ENCODE data around the gene DUOXA1. TPM values are rescaled to one million over a fixed set of nuclear protein-coding genes. Genes with fewer than 3 reads are reported as not detected.
A peak's percentile ranks its signal among the peaks of the same experiment; 100 is the strongest.

DUOXA1 gene
- total RNA-seq, 1 donor from 2014 or later: 0.21 TPM

DNA sequence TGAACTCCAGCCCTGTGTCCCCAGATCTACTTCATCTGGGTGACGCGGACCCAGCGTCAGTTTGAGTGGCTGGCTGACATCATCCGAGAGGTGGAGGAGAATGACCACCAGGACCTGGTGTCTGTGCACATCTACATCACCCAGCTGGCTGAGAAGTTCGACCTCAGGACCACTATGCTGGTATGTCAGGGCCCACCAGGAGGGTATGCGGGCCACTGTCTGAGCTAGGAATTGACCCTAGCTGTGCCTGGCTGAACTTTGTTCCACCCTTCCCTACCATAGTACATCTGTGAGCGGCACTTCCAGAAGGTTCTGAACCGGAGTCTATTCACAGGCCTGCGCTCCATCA is 33.8 kb upstream of the DUOXA1 start:
- no peak for DNase-seq (ENCODE audit: low spot score)
- Mint-ChIP-seq H3K27ac (no peak overlapping the region), H3K27me3 (ENCODE audit: low read depth) (no peaks in the 10 kb centered on the region), H3K4me3 (ENCODE audit: low read depth) (no peak overlapping the region), H3K4me1 (ENCODE audit: low read depth) (peaks cover 14% of the 10 kb centered on the region), H3K9me3 (no peaks in the 10 kb centered on the region), H3K36me3 (ENCODE audit: low read depth) (no peaks in the 10 kb centered on the region)
- intact Hi-C loops (cut with micrococcal nuclease): loop anchor here (1.0 kb wide), 1 partner anchor 239 kb away; a partner anchor contains a TSS

DNA sequence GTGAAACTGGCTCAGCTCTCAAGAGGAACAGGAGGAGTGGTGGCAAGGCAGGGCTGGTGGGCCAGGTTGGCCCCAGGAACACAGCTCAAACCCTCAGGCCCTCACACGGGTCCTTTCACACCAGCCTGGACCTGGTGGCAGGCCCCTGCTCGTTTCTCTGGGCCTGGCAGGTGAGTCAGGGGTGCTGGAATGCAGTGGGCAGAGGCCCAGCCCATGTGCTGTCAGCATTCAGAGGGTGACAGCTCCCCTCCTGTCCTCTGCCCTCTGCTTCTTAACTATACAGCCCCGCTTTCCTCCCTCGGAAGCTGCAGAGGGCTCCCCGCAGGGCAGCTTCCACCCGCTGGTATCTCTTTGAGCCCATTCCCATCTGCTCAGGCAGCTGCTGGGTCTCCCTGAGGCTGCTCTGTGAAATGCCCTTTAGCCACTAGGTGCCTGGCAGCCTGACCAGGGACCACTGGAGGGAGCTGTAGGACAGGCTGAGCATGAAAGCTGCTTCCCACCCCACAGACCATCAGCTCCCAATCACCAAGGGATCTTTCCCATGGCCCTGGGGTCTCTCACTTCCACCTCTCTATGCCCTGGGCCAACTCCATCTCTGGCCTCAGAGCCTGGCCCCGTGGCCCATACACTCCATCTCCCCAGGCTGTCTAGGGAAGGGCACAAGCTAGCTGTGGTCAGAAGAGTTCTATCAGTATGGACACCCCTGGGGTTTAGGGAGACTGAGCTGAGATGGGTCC is 33.3 kb upstream of the DUOXA1 start:
- H3K4me1 Mint-ChIP-seq (ENCODE audit: low read depth): peaks cover 17% of the 10 kb centered on the region
- peaks cover 3% of the 10 kb centered on the region for H3K36me3 Mint-ChIP-seq (ENCODE audit: low read depth)
- DNase-seq (ENCODE audit: low spot score): peak; percentile 42
- intact Hi-C loops (cut with micrococcal nuclease): loop anchor here (1.0 kb wide), 1 partner anchor 239 kb away; a partner anchor contains a TSS
- no peak overlapping the region for H3K4me3 Mint-ChIP-seq (ENCODE audit: low read depth)
- H3K27ac Mint-ChIP-seq: no peak overlapping the region
- H3K9me3 Mint-ChIP-seq: no peaks in the 10 kb centered on the region
- no peaks in the 10 kb centered on the region for H3K27me3 Mint-ChIP-seq (ENCODE audit: low read depth)

DNA sequence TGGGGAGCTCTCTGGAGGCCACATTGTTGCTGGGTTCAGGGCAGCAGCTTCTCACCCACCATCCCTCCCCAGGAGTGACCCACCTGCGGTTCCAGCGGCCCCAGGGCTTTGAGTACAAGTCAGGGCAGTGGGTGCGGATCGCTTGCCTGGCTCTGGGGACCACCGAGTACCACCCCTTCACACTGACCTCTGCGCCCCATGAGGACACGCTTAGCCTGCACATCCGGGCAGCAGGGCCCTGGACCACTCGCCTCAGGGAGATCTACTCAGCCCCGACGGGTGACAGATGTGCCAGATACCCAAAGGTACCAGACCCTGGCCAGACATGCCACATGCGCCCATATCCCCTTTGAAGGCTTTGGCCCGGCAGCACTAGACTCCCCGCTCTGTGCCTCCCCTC is 32.0 kb upstream of the DUOXA1 start:
- intact Hi-C loops (cut with micrococcal nuclease): no loop called here
- H3K9me3 Mint-ChIP-seq: no peaks in the 10 kb centered on the region
- H3K4me3 Mint-ChIP-seq (ENCODE audit: low read depth): no peak overlapping the region
- peaks cover 26% of the 10 kb centered on the region for H3K4me1 Mint-ChIP-seq (ENCODE audit: low read depth)
- H3K27ac Mint-ChIP-seq: no peak overlapping the region
- no peaks in the 10 kb centered on the region for H3K27me3 Mint-ChIP-seq (ENCODE audit: low read depth)
- peaks cover 3% of the 10 kb centered on the region for H3K36me3 Mint-ChIP-seq (ENCODE audit: low read depth)
- DNase-seq (ENCODE audit: low spot score): no peak

DNA sequence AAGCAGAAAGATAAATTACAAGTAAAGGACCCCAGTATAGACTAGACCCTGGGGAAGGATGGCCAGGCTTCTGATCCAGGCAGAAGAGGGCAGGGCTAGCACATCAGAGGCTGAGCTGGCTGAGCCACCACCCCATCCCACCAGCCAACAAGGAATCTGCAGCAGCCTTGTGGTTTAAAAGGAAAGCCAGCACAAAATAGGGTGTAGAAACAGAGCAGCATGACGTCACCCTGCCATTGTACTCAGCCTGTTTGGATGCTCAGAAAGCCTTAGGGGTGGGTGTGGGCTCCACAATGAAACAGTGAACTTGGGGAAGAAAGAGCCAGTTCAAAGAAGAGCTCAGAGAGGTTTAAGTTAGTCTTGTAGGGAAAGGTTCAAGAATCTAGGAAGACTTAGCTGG is 28.3 kb upstream of the DUOXA1 start:
- Mint-ChIP-seq H3K4me1 (ENCODE audit: low read depth) (peaks cover 16% of the 10 kb centered on the region), H3K4me3 (ENCODE audit: low read depth) (no peak overlapping the region), H3K9me3 (no peaks in the 10 kb centered on the region), H3K36me3 (ENCODE audit: low read depth) (peaks cover 3% of the 10 kb centered on the region), H3K27ac (peak overlapping the region; percentile 80), H3K27me3 (ENCODE audit: low read depth) (no peaks in the 10 kb centered on the region)
- intact Hi-C loops (cut with micrococcal nuclease): no loop called here
- DNase-seq (ENCODE audit: low spot score): peak; percentile 20

DNA sequence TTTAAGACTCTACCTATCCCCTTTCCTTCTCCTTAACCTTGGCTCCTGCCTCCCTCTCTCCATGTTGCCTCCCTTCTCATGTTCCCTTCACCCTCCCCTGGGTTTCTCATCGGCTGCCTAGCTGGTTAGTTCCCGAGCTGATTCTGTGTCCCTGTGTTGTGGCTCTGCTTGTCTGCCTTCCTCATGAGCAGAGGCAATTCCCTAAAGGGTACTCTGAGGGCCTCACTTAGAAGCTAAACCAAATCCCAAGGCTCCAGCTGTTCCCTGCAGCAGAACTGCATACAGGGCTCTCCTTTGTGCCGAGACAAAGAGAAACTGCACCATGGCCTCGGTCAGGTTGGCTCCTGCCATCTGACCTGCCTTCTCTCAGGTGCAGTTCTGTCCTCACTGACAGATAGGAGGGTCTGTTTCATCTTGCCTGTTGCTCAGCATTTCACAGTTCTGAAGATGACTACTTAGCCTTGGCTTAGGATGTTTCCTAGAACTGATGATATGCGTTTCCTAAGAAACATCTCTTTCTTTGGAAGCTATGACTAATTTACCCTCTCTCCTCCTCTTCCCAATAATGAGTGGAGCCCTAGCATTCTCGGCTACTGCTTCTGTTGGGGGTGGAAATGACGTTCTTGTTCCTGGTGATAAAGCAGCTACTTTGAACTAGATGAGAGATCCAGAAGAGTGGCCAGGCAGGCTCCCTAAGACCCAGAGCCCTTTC is 27.2 kb upstream of the DUOXA1 start:
- no peaks in the 10 kb centered on the region for H3K9me3 Mint-ChIP-seq
- no peaks in the 10 kb centered on the region for H3K27me3 Mint-ChIP-seq (ENCODE audit: low read depth)
- DNase-seq (ENCODE audit: low spot score): no peak
- no peak overlapping the region for H3K4me3 Mint-ChIP-seq (ENCODE audit: low read depth)
- H3K4me1 Mint-ChIP-seq (ENCODE audit: low read depth): peaks cover 13% of the 10 kb centered on the region
- intact Hi-C loops (cut with micrococcal nuclease): no loop called here
- peaks cover 7% of the 10 kb centered on the region for H3K36me3 Mint-ChIP-seq (ENCODE audit: low read depth)
- peak overlapping the region; percentile 67 for H3K27ac Mint-ChIP-seq

DNA sequence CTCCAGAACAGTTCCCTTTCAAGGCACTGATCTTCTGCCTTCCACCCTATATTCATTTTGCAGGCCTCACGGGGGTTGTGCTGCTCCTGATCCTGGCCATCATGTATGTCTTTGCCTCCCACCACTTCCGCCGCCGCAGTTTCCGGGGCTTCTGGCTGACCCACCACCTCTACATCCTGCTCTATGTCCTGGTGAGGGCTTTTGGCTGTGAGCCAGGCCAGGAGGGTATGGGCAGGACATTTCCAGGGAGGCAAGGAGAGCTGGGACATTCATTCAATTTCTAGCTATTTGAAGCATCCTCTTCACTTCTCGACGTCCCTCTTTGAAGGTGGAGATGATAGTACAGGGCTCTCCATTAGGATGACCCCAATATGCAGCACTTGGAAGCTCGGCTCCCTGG is 26.1 kb upstream of the DUOXA1 start:
- DNase-seq (ENCODE audit: low spot score): no peak
- no peak overlapping the region for H3K4me3 Mint-ChIP-seq (ENCODE audit: low read depth)
- H3K27ac Mint-ChIP-seq: no peak overlapping the region
- no peaks in the 10 kb centered on the region for H3K27me3 Mint-ChIP-seq (ENCODE audit: low read depth)
- peaks cover 13% of the 10 kb centered on the region for H3K4me1 Mint-ChIP-seq (ENCODE audit: low read depth)
- no peaks in the 10 kb centered on the region for H3K9me3 Mint-ChIP-seq
- intact Hi-C loops (cut with micrococcal nuclease): no loop called here
- peaks cover 7% of the 10 kb centered on the region for H3K36me3 Mint-ChIP-seq (ENCODE audit: low read depth)

DNA sequence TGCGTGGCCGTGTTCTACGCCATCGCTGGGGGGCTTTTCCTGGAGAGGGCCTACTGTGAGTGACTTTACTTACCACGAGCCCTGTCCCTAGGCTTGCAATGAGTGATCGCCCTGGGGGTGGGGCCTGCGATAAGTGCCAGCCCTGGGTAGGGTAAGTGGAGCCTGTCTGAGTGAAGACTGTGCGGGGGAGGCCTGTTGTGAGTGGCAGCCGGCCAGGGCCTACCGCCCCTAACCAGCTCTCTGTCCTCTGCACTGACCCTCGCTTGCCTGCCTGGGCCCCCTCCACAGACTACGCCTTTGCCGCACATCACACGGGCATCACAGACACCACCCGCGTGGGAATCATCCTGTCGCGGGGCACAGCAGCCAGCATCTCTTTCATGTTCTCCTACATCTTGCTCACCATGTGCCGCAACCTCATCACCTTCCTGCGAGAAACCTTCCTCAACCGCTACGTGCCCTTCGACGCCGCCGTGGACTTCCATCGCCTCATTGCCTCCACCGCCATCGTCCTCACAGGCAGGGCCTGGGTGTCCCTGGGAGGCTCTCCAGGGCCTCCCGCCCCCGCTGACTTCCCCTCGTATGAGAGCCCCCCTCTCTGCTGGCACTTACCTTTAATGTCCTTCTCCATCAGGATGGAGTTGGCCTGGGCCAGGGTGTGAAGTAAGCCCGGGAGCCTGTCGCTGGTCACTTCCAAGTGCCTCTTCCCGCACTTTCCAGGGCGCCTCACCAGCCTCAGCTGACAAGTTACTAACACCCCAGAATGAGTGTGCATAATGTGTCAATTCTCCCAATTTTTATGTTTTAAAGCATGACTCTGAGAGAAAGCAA is 22.5 kb upstream of the DUOXA1 start:
- Mint-ChIP-seq H3K4me3 (ENCODE audit: low read depth) (no peak overlapping the region), H3K27me3 (ENCODE audit: low read depth) (no peaks in the 10 kb centered on the region), H3K36me3 (ENCODE audit: low read depth) (peaks cover 4% of the 10 kb centered on the region), H3K4me1 (ENCODE audit: low read depth) (peaks cover 6% of the 10 kb centered on the region), H3K27ac (no peak overlapping the region), H3K9me3 (no peaks in the 10 kb centered on the region)
- no peak for DNase-seq (ENCODE audit: low spot score)
- intact Hi-C loops (cut with micrococcal nuclease): no loop called here

DNA sequence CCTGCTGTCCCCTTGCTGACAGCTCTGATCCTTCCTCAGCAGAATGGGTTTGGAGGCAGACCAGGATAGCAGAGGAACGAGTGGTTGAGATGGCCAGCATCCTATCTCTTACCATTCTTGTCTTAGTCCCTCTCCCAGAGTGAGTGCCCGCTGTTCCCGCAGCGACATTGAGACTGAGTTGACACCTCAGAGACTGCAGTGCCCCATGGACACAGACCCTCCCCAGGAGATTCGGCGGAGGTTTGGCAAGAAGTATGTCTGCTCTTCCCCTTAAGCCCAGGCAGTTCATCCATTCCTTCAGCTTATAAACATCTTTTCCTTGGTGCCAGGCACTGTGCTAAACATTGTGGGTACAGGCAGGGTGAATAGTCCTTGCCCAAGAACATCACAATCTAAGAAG is 21.3 kb upstream of the DUOXA1 start:
- Mint-ChIP-seq H3K27me3 (ENCODE audit: low read depth) (no peaks in the 10 kb centered on the region), H3K9me3 (no peaks in the 10 kb centered on the region), H3K27ac (no peak overlapping the region), H3K4me1 (ENCODE audit: low read depth) (no peaks in the 10 kb centered on the region), H3K4me3 (ENCODE audit: low read depth) (no peak overlapping the region), H3K36me3 (ENCODE audit: low read depth) (peaks cover 4% of the 10 kb centered on the region)
- intact Hi-C loops (cut with micrococcal nuclease): no loop called here
- no peak for DNase-seq (ENCODE audit: low spot score)

DNA sequence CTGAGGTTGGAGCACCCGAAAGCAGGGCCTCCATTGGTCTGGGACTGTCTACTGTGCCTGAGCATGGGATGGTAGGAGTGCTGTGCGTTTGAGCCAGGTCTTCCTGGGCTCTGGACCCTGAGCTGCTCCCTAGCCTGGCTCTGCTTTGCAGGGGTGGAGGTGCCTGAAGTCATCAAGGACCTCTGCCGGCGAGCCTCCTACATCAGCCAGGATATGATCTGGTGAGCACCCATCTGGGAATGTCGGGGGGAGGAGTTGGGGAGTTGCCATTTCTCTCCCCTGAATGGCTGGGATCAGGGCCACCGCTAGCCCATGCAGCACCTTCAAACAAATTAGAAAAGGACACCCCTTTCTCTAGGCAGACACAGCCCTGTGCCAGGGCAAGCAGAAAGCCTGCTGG is 20.8 kb upstream of the DUOXA1 start:
- intact Hi-C loops (cut with micrococcal nuclease): no loop called here
- Mint-ChIP-seq H3K36me3 (ENCODE audit: low read depth) (peaks cover 4% of the 10 kb centered on the region), H3K9me3 (no peaks in the 10 kb centered on the region), H3K27me3 (ENCODE audit: low read depth) (no peaks in the 10 kb centered on the region), H3K4me3 (ENCODE audit: low read depth) (no peak overlapping the region), H3K4me1 (ENCODE audit: low read depth) (no peaks in the 10 kb centered on the region), H3K27ac (no peak overlapping the region)
- DNase-seq (ENCODE audit: low spot score): no peak

DNA sequence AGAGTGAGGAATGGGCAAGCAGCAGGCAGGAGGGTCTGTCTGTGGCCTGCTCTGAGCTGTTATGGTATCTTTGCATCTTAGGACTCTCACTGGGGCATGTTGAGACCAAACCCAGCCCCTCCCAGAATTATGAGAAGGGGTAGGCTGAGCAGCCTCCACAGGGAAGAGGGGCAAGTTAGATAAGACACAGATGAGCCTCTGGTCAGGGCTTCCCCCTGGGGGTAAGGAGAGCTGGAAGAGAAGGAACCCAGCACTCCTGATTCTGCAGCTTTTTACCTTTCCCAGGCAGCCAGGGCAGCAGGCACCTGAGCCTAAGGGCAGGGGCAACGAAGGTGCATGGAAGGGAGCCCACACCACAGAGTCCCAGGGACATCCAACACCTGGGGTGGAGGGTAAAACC is 19.4 kb upstream of the DUOXA1 start:
- H3K36me3 Mint-ChIP-seq (ENCODE audit: low read depth): peaks cover 4% of the 10 kb centered on the region
- no peaks in the 10 kb centered on the region for H3K27me3 Mint-ChIP-seq (ENCODE audit: low read depth)
- H3K4me3 Mint-ChIP-seq (ENCODE audit: low read depth): no peak overlapping the region
- no peak overlapping the region for H3K27ac Mint-ChIP-seq
- H3K9me3 Mint-ChIP-seq: no peaks in the 10 kb centered on the region
- no peak for DNase-seq (ENCODE audit: low spot score)
- intact Hi-C loops (cut with micrococcal nuclease): no loop called here
- H3K4me1 Mint-ChIP-seq (ENCODE audit: low read depth): no peaks in the 10 kb centered on the region

DNA sequence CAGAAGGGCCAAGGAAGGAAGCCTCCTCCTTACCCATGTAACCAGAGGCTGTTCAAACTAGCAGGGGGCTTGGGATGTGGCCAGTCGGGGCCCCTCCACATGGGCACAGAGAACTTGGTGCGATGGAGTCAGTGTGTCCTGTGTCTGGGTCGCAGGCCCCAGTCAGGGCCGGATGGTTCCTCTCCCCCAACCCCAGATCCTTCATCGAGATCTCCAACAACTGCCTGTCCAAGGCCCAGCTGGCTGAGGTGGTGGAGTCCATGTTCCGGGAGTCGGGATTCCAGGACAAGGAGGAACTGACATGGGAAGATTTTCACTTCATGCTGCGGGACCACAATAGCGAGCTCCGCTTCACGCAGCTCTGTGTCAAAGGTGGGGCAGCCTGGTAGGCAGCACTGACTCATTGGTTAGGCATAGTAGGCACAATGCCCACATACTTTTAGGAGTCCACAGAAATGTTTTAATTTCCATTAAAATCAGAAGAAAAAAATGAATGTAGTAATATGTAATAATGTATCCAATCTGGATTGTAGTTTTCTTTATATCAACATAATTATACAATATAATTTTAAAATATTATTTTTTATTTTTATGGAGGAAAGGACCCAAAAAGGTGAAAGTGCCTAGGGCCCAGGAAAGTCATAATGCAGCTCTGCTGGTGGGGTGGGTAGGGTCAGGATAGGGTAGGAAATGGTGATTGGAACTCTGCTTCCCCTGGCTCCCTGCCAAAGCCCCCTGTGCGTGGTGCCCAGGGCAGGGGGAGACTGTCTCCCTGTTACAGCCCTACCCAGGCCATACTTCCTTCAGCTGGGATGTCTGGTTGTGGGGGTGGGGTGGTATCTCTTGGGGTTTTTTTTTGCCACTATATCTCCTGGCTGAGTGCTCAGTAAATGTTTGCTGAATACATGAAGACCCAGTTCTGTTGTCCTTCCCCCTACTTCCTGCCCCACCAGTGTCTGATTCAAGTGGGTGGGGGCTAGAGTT is 18.7 kb upstream of the DUOXA1 start:
- no peak for DNase-seq (ENCODE audit: low spot score)
- intact Hi-C loops (cut with micrococcal nuclease): no loop called here
- Mint-ChIP-seq H3K4me1 (ENCODE audit: low read depth) (no peaks in the 10 kb centered on the region), H3K36me3 (ENCODE audit: low read depth) (peaks cover 4% of the 10 kb centered on the region), H3K9me3 (no peaks in the 10 kb centered on the region), H3K27ac (no peak overlapping the region), H3K27me3 (ENCODE audit: low read depth) (no peaks in the 10 kb centered on the region), H3K4me3 (ENCODE audit: low read depth) (no peak overlapping the region)

DNA sequence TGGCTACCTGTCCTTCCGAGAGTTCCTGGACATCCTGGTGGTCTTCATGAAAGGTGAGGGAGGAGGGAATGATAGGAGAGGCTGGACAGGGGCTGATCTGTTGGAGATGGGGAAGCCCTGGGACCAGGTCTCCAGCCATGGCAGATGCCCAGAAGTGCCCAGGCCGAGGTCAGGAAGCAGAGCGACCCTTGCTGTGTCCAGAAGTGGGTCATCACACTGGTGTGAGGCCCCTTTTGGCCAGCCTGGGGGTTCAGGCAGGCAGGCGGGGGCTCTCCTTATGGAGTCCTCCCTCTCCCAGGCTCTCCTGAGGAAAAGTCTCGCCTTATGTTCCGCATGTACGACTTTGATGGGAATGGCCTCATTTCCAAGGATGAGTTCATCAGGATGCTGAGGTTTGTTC is 17.9 kb upstream of the DUOXA1 start:
- no peaks in the 10 kb centered on the region for H3K27me3 Mint-ChIP-seq (ENCODE audit: low read depth)
- peaks cover 4% of the 10 kb centered on the region for H3K36me3 Mint-ChIP-seq (ENCODE audit: low read depth)
- H3K4me3 Mint-ChIP-seq (ENCODE audit: low read depth): no peak overlapping the region
- intact Hi-C loops (cut with micrococcal nuclease): no loop called here
- no peak for DNase-seq (ENCODE audit: low spot score)
- no peak overlapping the region for H3K27ac Mint-ChIP-seq
- H3K9me3 Mint-ChIP-seq: no peaks in the 10 kb centered on the region
- no peaks in the 10 kb centered on the region for H3K4me1 Mint-ChIP-seq (ENCODE audit: low read depth)
